DOHH2 (cell line): ENCODE data around the gene COL9A3.

Experiments
- EZH2phosphoT487 ChIP-seq: fragments of 200-600 bp; sonication (generic); IDR thresholded peaks from 2 replicates; pipeline ENCODE4 v1.6.1; 2017; ENCODE audit warnings: borderline replicate concordance, mild to moderate bottlenecking, antibody characterized with exemption, low read length, moderate library complexity, mixed read lengths
- TF ChIP-seq, protein P1 (sequence below): fragments of 200-600 bp; sonication (generic); IDR thresholded peaks from one replicate; pipeline ENCODE4 v1.5.1; 2014; ENCODE audit warnings: antibody characterized with exemption, mild to moderate bottlenecking, low read depth, low read length; ENCODE audit not compliant: poor library complexity, severe bottlenecking

DNA sequence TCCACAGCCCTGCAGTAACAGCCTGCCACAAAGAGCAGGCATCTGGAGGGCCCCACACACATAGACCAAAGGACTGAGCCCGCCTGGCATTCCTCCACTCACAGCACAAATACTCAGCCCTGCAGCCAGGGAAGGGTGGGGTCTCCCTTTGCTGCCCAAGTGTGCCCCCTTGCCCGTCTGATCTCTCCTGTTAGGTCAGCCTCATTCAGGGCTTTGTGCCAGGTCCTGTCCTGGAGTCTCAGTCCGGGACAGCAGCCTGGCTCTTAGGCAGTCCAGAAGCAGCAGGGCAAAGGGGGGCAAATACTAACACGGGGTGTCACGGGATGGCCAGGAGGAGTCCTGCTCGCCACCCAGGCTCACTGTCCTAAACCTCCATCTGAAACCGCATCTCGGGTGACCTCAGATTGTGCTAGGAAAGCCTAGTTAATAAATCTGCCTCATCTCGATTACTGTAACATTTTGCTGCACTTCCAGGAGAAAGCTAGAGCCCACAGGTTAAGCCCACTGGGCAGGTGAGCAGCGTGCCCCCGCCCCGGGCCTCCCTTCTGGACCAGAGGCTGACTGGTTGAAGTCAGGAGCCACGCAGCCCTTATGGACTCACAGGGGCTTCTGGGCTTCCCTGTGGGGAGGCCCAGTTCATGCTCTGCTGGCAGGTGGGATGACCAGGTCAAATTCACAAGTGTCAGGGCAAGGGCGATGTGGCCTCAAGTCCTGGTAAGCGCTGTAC, 15.4 kb upstream of the COL9A3 start:
- TF ChIP-seq, protein P1, sequence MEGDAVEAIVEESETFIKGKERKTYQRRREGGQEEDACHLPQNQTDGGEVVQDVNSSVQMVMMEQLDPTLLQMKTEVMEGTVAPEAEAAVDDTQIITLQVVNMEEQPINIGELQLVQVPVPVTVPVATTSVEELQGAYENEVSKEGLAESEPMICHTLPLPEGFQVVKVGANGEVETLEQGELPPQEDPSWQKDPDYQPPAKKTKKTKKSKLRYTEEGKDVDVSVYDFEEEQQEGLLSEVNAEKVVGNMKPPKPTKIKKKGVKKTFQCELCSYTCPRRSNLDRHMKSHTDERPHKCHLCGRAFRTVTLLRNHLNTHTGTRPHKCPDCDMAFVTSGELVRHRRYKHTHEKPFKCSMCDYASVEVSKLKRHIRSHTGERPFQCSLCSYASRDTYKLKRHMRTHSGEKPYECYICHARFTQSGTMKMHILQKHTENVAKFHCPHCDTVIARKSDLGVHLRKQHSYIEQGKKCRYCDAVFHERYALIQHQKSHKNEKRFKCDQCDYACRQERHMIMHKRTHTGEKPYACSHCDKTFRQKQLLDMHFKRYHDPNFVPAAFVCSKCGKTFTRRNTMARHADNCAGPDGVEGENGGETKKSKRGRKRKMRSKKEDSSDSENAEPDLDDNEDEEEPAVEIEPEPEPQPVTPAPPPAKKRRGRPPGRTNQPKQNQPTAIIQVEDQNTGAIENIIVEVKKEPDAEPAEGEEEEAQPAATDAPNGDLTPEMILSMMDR, result no peak
- no peak for TF ChIP-seq EZH2phosphoT487
